NCI-H1436 treated with DMSO at 0.1 percent for 48 hours (cell line): Measurements from ENCODE around the gene SYNDIG1.

Source experiments
- DNase-seq: peaks from one replicate; lab custom pipeline; 2025; lab: John Stamatoyannopoulos, UW

Gene SYNDIG1

GRCh38 chr20:24694157-24694726 is 224.8 kb downstream of the SYNDIG1 start:
- no peak for DNase-seq

- no peak for DNase-seq
Observed at GRCh38 chr20:24694727-24695528, 225.5 kb downstream of the SYNDIG1 start.

GRCh38 chr20:24695529-24696225 is 226.2 kb downstream of the SYNDIG1 start:
- no peak for DNase-seq

- DNase-seq, result no peak
Observed at GRCh38 chr20:24696396-24696795, 227.0 kb downstream of the SYNDIG1 start.

GRCh38 chr20:24697411-24697810 is 228.0 kb downstream of the SYNDIG1 start:
- no peak for DNase-seq

GRCh38 chr20:24698189-24698588 is 228.8 kb downstream of the SYNDIG1 start:
- no peak for DNase-seq

- no peak for DNase-seq
Observed at GRCh38 chr20:24698706-24699206, 229.3 kb downstream of the SYNDIG1 start.

- no peak for DNase-seq
Observed at GRCh38 chr20:24699321-24700165, 230.1 kb downstream of the SYNDIG1 start.

GRCh38 chr20:24700166-24700860 is 230.9 kb downstream of the SYNDIG1 start:
- no peak for DNase-seq

- DNase-seq, result no peak
Observed at GRCh38 chr20:24701027-24701426, 231.6 kb downstream of the SYNDIG1 start.

GRCh38 chr20:24701668-24702067 is 232.2 kb downstream of the SYNDIG1 start:
- no peak for DNase-seq

GRCh38 chr20:24702501-24703283 is 233.3 kb downstream of the SYNDIG1 start:
- no peak for DNase-seq

GRCh38 chr20:24703284-24703610 is 233.8 kb downstream of the SYNDIG1 start:
- no peak for DNase-seq

- no peak for DNase-seq
Observed at GRCh38 chr20:24704899-24705298, 235.5 kb downstream of the SYNDIG1 start.

- no peak for DNase-seq
Observed at GRCh38 chr20:24705486-24705885, 236.1 kb downstream of the SYNDIG1 start.

- no peak for DNase-seq
Observed at GRCh38 chr20:24708411-24709295, 239.2 kb downstream of the SYNDIG1 start.
